ENCODE measurements around the gene MYRFL.
"Not testable (repeated sequence)": the region's sequence is repeated elsewhere in the genome, so short reads cannot be mapped to it uniquely, and the experiment has no call there.

The MYRFL gene

GRCh38 chr12:69843608-69844007 is 18.6 kb downstream of the MYRFL start:
- DNase-seq (ENCODE audit: low spot score): no peak
- TF ChIP-seq CTCF (IDR thresholded peaks at IDR 0.05): no peak
- H3K27ac ChIP-seq: no peak overlapping the region
- H3K4me3 ChIP-seq: no peak overlapping the region

GRCh38 chr12:69844416-69844815 is 19.4 kb downstream of the MYRFL start:
- no peak for TF ChIP-seq CTCF (IDR thresholded peaks at IDR 0.05)
- no peak for DNase-seq (ENCODE audit: low spot score)
- H3K27ac ChIP-seq: no peak overlapping the region
- H3K4me3 ChIP-seq: no peak overlapping the region

GRCh38 chr12:69844836-69845235 is 19.8 kb downstream of the MYRFL start:
- no peak for TF ChIP-seq CTCF (IDR thresholded peaks at IDR 0.05)
- DNase-seq (ENCODE audit: low spot score): no peak
- H3K4me3 ChIP-seq: no peak overlapping the region

GRCh38 chr12:69846976-69847375 is 21.9 kb downstream of the MYRFL start:
- TF ChIP-seq CTCF (IDR thresholded peaks at IDR 0.05): no peak
- Histone ChIP-seq H3K27ac (no peak overlapping the region), H3K4me3 (no peak overlapping the region)
- no peak for DNase-seq (ENCODE audit: low spot score)

More at GRCh38 chr12:69844836-69845235, 19.8 kb downstream of the MYRFL start:
- no peak overlapping the region for H3K27ac ChIP-seq

GRCh38 chr12:69851976-69852375 is 26.9 kb downstream of the MYRFL start:
- no peak for DNase-seq (ENCODE audit: low spot score)
- Histone ChIP-seq H3K27ac (no peak overlapping the region), H3K4me3 (no peak overlapping the region)
- TF ChIP-seq CTCF (IDR thresholded peaks at IDR 0.05): no peak

- H3K27ac ChIP-seq; H3K4me3 ChIP-seq; DNase-seq (ENCODE audit: low spot score): not testable (repeated sequence)
Measured at GRCh38 chr12:69853176-69853961, 28.3 kb downstream of the MYRFL start.

- TF ChIP-seq CTCF (IDR thresholded peaks at IDR 0.05): no peak
- no peak for DNase-seq (ENCODE audit: low spot score)
- no peak overlapping the region for H3K27ac ChIP-seq
- no peak overlapping the region for H3K4me3 ChIP-seq
Measured at GRCh38 chr12:69866698-69867097, 41.7 kb downstream of the MYRFL start.
